Cortex of kidney (tissue), 1 donor: ENCODE measurements around the gene APOOL.
"Not testable (repeated sequence)": the region's sequence is repeated elsewhere in the genome, so short reads cannot be mapped to it uniquely, and the experiment has no call there.

Source experiments
- DNase-seq: peaks from one replicate; lab custom pipeline; 2025; lab: John Stamatoyannopoulos, UW

Gene APOOL

DNA sequence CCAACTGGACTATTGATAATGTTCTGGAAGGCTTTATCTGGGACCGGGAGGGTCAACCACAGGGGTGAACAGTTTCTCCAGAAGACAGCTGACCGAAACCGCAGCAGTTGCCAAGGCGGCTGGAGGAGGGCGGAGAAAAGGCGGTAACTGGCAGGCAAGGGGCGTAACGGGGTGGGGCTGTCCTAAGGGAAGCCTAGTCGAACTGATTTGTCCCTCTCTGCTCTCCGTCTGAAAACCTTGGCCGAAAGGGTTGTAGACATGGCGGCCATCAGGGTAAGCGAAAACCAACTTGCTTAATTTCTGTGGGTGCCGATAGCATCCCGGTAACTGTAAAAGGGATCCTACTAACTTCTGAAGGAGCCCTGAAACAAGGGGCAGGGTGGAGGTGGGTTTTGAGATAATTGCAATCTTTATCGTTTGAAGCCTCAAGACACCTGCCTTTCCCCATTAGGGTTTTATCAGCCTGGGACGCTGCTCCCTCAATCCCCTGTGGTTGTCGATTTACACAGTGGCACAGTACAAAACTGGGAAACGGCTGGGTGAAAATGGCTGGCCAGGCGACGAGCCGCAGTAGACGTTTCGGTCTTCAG is at the start of gene APOOL:
TSS of gene APOOL (plus strand) at position 223 of the 590 bp plus-strand sequence. CDS start at position 259, 36 bp downstream.
- DNase-seq: no peak

DNA sequence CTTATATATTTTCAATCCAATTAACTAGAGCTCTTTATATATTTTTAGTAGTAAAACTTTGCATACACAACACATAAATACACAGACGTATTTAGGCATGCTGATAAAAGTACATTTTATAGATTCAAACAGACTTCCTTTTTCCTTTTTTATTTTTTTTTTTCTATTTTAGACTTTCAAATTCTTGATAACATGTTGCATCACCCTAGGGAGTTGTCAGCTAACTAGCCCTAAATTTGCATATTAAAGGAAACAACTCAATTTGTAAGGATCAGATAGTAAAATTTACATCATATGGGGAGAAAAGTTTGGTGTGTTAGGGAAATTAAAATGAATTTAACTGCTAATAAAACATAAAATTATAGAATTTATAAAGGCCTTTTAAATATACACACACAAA is 47.4 kb upstream of the APOOL start:
- no peak for DNase-seq

DNA sequence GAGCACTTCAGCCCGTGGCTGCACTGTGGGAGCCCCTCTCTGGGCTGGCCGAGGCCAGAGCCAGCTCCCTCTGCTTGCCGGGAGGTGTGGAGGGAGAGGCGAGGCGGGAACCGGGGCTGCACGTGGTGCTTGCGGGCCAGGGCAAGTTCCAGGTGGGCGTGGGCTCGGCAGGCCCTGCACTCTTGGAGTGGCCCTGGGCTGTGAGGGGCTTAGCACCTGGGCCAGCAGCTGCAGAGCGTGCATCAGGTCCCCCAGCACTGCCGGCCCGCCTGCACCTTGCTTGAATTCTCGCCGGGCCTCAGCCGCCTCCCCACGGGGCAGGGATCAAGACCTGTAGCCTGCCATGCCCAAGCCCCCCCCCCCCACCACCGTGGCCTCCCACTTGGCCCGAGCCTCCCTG is 28.9 kb upstream of the APOOL start:
- no peak for DNase-seq

- DNase-seq: not testable (repeated sequence)
Observed at GRCh38 chrX:84991739-84992138, 11.9 kb upstream of the APOOL start.

- no peak for DNase-seq
Observed at GRCh38 chrX:84993150-84993549, 10.5 kb upstream of the APOOL start.

GRCh38 chrX:85001344-85001743 is 2.3 kb upstream of the APOOL start:
- no peak for DNase-seq

- no peak for DNase-seq
Observed at GRCh38 chrX:85004255-85004654, 578 bp downstream of the APOOL start.

DNA sequence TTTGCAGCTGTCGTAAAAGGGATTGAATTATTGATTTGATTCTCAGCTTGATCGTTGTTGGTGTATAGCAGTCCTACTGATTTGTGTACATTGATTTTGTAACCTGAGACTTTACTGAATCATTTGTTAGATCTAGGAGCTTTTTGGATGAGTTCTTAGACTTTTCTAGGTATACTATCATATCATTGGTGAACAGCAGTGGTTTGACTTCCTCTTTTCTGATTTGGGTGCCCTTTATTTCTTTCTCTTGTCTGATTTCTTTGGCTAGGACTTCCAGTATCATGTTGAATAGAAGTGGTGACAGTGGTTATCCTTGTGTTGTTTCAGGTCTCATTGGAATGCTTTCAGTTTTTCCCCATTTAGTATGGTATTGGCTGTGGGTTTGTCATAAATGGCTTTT is 8.4 kb downstream of the APOOL start:
- DNase-seq: no peak

- not testable (repeated sequence) for DNase-seq
Observed at GRCh38 chrX:85015351-85015750, 11.7 kb downstream of the APOOL start.

DNA sequence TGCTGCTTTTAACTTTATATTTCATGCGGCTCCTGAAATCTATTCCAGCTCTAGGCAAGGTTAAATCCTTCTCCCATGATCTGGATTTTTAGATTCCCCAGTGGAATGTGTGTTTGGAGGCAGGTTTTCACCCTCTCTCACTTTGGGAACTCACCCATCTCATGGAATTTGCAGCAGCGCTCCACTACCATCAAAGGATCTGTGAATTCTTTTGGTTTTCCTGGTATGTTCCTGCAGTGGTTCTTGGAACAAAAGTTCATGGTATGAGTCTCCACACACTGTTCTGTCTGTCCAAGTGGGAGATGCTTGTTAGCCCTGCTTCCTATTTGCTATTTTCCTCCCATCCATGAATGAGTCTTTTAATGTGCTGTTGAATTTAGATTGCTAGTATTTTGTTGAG is 14.0 kb downstream of the APOOL start:
- no peak for DNase-seq

- DNase-seq: no peak
Observed at GRCh38 chrX:85018471-85018870, 14.8 kb downstream of the APOOL start.

DNA sequence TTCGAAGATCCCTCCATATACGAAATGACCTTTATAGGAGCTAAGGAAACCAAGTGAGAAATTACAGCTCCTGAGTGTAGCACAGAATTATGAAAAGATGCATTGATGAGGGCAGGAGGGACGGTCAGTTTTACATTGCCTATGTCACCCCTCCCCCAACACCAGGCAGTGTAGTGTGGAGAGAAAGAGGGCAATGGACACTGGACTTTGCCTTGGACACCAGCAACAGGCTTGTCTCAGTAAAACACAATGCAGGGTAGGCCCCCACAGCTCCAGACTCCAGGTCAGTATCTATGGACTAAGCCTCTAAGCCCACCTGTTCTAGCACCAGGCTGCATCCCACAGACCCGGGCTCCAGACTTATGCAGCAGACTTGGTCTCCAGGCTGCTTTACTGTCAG is 16.5 kb downstream of the APOOL start:
- no peak for DNase-seq

DNA sequence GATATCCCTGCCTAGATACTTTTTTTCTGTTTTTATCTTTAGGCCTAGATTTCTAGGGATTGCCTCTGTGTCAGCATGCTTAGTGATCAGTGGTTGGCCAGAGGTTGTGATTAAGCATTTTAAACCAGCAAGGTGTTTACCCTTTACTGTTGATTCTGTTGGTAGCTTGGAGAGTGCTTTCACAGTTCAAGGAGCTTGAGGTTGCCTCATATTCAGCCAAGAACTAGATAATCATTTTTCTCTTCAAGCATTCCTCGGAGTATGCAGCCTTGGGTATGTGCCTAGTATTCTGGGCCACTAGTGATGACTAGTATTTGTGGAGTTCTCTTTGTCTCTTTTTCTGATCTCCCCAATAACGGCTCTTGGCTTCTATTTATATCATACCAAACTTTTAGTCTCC is 20.4 kb downstream of the APOOL start:
- no peak for DNase-seq

- DNase-seq: no peak
Observed at GRCh38 chrX:85024562-85024961, 20.9 kb downstream of the APOOL start.

DNA sequence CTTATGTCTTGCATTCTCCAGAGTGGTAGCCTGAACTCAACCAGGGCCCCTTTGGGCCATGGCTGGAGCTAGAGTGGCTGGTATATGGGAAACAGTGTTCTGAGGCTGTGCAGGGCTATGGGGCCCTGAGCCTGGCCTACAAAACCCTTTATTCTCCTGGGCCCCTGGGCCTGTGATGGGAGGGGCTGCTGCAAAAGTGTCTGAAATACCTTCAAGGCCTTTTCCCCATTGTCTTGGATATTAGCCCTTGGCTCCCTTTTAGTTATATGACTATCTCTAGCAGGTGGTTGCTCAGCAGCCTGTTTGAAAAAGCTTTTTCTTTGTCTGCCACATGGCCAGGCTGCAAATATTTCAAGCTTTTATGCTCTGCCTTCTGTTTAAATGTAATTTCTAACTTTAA is 22.5 kb downstream of the APOOL start:
- no peak for DNase-seq

GRCh38 chrX:85029043-85029442 is 25.4 kb downstream of the APOOL start:
- DNase-seq: no peak

DNA sequence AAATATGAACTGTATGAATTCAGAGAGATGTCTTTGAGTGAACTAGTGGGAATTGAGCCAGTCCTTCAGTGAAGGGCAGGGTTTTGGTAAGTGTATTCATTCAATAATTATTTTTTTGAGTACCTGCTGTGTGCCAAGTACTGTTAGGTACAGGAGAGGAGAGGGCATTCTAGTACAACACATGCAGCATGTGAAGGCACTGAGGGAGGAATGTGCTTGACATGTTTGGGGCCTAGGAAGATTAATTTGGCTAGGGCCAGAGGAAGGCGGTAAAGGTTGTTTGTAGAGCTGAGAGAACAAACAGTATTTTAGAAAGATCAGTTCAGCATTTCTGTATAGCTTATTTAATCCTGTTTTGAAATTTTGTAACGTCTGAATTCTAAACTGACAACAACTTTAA is 27.8 kb downstream of the APOOL start:
- no peak for DNase-seq

DNA sequence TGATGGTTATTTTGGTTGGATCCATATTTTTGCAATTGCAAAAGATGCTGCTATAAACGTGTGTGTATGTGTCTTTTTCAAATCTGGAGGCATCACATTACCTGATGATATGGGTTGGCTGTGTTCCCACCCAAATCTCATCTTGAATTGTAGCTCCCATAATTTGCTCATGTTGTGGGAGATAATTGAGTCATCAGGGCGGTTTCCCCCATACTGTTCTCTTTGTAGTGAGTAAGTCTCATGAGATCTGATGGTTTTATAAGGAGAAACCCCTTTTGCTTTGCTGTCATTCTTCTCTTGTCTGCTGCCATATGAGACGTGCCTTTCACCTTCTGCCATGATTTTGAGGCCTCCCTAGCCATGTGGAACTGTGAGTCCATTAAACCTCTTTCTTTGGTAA is 33.4 kb downstream of the APOOL start:
- DNase-seq: no peak

DNA sequence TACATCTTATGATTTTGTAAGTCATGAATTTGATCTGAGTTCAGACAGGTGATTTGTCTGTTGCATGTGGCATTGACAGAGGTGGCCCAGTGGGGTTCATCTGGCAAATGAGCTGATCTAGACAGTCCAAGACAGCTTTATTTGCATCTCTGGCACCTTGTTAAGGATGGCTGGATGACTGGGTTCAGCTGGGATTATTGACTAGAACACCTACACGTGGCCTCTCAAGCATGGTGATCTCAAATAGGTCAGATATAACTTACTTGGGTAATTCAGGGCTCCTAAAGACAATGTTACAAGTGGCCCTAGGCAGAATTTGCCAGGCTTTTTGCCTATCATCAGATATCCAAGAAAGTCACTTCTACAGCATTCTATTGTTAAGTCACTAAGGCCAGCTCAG is 48.0 kb downstream of the APOOL start:
- no peak for DNase-seq

- no peak for DNase-seq
Observed at GRCh38 chrX:85052205-85052604, 48.5 kb downstream of the APOOL start.

DNA sequence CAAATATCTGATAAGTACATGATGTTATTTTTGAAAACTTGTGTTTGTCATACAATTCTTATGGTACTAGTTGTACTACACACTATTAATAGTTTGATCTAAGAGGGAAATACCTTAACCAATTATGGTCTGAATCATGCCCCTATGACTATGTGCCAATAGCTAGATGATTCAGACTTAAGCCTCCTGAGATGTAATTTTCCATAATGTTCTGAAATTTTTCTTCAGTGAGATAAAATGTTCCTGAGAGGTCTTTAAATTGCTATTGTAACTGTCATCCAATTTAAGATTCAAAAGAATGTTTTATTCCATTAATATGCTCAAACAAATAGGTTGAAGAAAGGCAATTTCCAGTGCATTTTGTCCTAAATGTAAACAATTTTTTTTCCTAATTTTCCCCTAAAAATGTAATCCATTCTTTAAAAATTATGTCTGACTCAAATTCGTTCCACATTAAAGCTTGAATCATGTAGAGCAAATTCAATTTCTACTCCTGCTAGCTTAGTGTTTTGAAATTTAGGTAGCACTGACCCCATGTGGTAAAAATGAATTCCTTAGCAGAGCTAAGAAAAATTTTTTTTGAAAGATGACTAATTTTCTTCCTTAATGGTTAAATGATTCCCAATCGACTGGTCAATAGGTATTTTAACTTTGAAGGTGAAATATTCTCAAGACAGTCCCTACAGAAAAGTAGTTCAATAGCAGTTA is 49.1 kb downstream of the APOOL start:
- no peak for DNase-seq

DNA sequence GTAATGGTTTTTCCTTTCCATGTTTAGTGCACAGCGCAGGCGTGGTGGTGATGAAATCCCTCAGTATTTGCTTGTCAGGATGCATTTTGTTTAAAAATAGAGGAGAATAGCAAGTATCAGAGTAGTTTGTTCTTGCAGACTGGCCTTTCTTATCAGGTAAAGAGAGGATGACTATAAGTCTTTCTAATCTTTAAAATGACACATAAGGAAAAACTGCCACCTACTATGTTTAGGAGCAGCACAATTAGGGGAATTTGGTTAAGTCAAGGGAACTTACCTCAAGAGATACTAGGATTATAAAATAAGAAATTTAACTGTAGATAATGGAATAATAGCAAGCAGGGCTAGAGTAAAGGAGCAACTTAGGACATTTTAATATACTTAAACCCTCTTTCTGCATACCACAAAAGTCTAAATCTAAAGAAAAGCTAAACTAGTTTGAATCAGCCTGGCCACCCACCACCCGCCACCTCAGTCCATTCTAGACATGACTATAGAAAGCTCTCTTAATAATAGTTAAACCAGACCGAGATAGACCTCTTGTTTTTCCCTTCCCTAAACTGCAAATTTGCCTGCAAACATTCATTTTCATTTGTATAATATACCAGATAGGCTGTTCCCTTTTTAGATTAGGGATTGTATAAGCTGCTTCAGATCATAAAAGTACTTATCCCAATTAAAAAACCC is 62.0 kb downstream of the APOOL start:
- no peak for DNase-seq

GRCh38 chrX:85077247-85077646 is 73.6 kb downstream of the APOOL start:
- not testable (repeated sequence) for DNase-seq
